Measurements from ENCODE around the gene ASMT. TPM values are rescaled to one million over a fixed set of nuclear protein-coding genes. Genes with fewer than 3 reads are reported as not detected.

ASMT gene
- total RNA-seq, 1 donor from 2014 or later, result 0.25 TPM

Other genes starting within 250 kb of the ASMT start
- gene SLC25A6, start 222.9 kb upstream of the ASMT start, total RNA-seq, result 86.3 TPM
- 10.1 TPM for gene ASMTL, start 162.2 kb upstream of the ASMT start, total RNA-seq
- not detected for gene P2RY8, start 77.9 kb upstream of the ASMT start, total RNA-seq
- gene AKAP17A, start 23.5 kb upstream of the ASMT start, total RNA-seq, result 9.8 TPM

Data from temporal lobe (tissue), 1 donor.